ENCODE measurements around the gene CDCA5.

The CDCA5 gene

DNA sequence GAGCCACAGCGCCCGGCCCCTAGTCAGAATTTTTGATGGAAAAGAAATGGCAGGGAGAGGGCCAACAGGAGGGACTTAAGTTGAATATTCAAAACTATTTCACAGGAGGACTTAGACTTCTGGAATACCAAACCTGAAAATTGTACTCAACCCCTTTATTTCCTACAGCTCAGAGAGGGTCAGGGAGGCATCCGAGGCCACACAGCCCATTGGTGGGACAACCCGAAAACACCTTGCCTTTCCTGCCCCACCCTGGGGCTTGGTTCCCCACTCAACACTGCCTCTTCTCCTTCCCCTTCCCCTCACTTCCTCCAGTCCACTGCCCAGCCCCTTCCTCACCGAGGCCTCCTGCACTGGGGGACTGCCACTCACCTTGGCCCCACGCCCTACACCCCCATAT, 26.8 kb downstream of the CDCA5 start:
- TF ChIP-seq, protein P1, sequence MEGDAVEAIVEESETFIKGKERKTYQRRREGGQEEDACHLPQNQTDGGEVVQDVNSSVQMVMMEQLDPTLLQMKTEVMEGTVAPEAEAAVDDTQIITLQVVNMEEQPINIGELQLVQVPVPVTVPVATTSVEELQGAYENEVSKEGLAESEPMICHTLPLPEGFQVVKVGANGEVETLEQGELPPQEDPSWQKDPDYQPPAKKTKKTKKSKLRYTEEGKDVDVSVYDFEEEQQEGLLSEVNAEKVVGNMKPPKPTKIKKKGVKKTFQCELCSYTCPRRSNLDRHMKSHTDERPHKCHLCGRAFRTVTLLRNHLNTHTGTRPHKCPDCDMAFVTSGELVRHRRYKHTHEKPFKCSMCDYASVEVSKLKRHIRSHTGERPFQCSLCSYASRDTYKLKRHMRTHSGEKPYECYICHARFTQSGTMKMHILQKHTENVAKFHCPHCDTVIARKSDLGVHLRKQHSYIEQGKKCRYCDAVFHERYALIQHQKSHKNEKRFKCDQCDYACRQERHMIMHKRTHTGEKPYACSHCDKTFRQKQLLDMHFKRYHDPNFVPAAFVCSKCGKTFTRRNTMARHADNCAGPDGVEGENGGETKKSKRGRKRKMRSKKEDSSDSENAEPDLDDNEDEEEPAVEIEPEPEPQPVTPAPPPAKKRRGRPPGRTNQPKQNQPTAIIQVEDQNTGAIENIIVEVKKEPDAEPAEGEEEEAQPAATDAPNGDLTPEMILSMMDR (IDR thresholded peaks at IDR 0.05; ENCODE audit: low read depth, low read length) = no peak
- no peak overlapping the region for H3K4me3 ChIP-seq (replicated peaks in 1 of 2; ENCODE audit: low read depth in 2 of 2, low read length in 2 of 2)
- DNase-seq (ENCODE audit: low read depth in 2 of 2) = no peak

DNA sequence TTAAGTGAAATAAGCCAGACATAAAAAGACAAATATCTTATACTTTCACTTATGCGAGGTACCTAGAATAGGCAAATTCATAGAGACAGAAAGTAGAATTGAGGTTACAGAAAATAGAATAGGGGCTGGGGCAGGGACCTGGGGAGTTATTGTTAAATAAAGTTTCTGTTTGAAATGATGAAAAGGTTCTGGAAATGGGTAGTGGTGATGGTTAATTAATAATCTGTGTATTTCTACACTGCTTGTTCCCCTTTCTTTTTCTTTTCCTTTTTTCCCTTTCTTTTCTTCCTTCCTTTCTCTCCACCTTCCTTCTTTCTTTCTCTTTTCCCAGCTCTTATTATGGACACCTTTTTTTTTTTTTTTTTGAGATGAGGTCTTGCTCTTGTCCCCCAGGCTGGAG, 28.3 kb downstream of the CDCA5 start:
- TF ChIP-seq, protein P1 (IDR thresholded peaks at IDR 0.05; ENCODE audit: low read depth, low read length) = no peak
- no peak for DNase-seq (ENCODE audit: low read depth in 2 of 2)

GRCh38 chr11:65053827-65054508, 29.9 kb downstream of the CDCA5 start:
- TF ChIP-seq, protein P1 (IDR thresholded peaks at IDR 0.05; ENCODE audit: low read depth, low read length) = no peak
- H3K4me3 ChIP-seq (replicated peaks in 1 of 2; ENCODE audit: low read depth in 2 of 2, low read length in 2 of 2) = no peak overlapping the region
- no peak for DNase-seq (ENCODE audit: low read depth in 2 of 2)

More for the DNA sequence above, 28.3 kb downstream of the CDCA5 start:
- no peak overlapping the region for H3K4me3 ChIP-seq (replicated peaks in 1 of 2; ENCODE audit: low read depth in 2 of 2, low read length in 2 of 2)

- TF ChIP-seq, protein P1 (IDR thresholded peaks at IDR 0.05; ENCODE audit: low read depth, low read length) = no peak
- DNase-seq (ENCODE audit: low read depth in 2 of 2) = no peak
Measured at GRCh38 chr11:65051398-65051858, 32.4 kb downstream of the CDCA5 start.

DNA sequence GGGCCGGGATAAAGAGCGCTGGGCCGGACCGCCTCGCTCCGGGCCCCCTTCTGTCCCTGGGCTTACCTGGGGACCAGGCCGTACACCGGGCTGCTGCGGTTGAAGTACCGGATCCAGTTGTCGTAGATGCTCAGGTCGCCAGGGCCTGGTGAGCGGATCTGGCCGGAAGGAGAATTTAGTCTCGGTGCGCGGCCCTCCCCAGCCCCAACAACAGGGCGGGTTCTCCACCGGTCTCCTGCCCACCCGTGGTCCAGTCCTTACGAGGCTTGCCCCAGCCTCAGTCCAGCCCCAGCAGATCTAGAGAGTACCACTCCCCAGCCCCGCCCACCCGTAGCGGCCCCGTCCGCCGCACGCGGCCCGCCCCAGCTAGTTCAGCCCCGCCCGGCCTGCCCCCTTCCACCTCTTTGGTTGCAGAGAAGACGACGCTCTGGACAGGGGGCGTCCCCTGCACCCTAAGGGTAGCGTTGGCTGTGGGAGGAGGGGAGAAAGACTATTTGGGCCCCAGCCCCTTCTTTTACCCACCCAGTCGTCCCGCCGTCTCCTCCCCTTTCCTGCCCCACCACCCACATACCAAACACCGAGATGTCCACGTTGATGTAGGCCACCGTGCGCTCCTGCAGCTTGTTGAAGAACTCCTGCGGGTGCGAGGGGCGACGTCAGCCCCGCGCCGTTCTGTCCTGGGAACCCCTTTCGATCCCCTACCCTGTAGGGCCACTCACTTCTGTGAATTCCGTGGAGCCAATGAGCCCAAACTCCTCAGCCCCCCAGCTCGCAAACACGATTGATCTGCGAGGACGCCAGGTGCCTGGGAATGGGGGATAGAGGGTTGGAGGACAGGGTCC, 36.0 kb downstream of the CDCA5 start:
- H3K4me3 ChIP-seq (replicated peaks in 1 of 2; ENCODE audit: low read depth in 2 of 2, low read length in 2 of 2) = peak overlapping the region; percentile 48 to 49
- TF ChIP-seq, protein P1 (IDR thresholded peaks at IDR 0.05; ENCODE audit: low read depth, low read length) = no peak
- peak in 1 of 2 donors; percentile 22 for DNase-seq (ENCODE audit: low read depth in 2 of 2)

More at GRCh38 chr11:65051398-65051858, 32.4 kb downstream of the CDCA5 start:
- H3K4me3 ChIP-seq (replicated peaks in 1 of 2; ENCODE audit: low read depth in 2 of 2, low read length in 2 of 2) = no peak overlapping the region

DNA sequence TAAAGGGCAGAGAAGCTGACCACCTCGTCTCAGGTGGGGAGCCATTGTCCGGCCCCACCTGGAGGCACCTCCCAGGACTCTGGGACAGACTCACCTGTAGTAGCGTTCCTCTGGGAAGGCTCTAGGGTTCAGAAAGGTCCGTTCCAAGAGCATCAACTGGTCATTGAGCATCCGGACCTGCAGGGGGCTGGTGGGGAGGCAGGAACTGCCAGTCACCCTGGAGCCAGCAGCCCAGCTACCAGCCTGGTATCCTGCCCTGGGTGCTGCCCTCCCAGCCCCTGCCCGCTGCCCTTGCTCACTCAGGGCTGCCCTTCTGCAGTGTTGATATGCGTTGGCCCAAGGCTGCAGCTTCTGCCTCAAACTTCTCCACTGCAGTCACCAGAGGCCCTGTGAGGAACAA, 38.1 kb downstream of the CDCA5 start:
- TF ChIP-seq, protein P1 (IDR thresholded peaks at IDR 0.05; ENCODE audit: low read depth, low read length) = no peak
- H3K4me3 ChIP-seq (replicated peaks in 1 of 2; ENCODE audit: low read depth in 2 of 2, low read length in 2 of 2) = no peak overlapping the region
- no peak for DNase-seq (ENCODE audit: low read depth in 2 of 2)
